ENCODE data around the gene HTR3D. TPM values are rescaled to one million over a fixed set of nuclear protein-coding genes. Genes with fewer than 3 reads are reported as not detected.

HTR3D gene
- total and polyA plus RNA-seq, 2 of the 4 experiments (the other 2 are of a cell fraction) = not detected

DNA sequence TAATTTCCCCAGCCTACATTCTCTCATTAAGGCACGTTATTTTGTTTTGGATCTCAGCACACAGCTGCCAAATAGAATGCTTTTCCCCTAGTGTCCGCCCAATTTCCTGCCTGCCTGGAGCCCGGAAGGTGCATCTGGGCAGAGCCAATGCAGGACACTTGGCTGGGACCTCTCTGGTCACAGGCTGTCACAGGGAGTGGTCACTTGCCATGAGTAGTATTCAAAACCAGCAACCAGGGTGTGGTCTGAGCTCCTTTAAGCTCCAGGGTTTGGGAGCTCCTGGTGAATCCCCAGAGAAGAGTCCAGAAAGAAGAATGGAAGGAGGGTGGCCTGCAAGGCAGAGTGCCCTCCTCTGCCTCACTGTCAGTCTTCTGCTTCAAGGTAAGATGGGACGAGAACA lies 21.2 kb downstream of the HTR3D start, which contains the start of gene HTR3C:
Gene HTR3C, plus strand, starts transcription at position 281 of the 400 bp plus-strand sequence. Its CDS starts 34 bp downstream, at position 315.
- Histone ChIP-seq H3K27ac (ENCODE audit: insufficient read depth, low read length) (no peak within 1 kb of the TSS), H2AK9ac (replicated peaks; ENCODE audit: low read depth, low read length, poor library complexity) (no peak within 1 kb of the TSS), H4K20me1 (ENCODE audit: insufficient read depth, low read length) (no peaks in the 10 kb centered on the region), H3K9me1 (ENCODE audit: insufficient read depth, low read length) (no peaks in the 10 kb centered on the region), H3K9ac (ENCODE audit: low read depth, low read length) (no peak within 1 kb of the TSS), H4K91ac (ENCODE audit: insufficient read depth, low read depth, low read length) (no peak within 1 kb of the TSS), H2AFZ (replicated peaks; ENCODE audit: low read length, poor library complexity) (no peak within 1 kb of the TSS), H3K4me3 (ENCODE audit: insufficient read depth, low read depth, low read length) (no peak within 1 kb of the TSS), H3K79me1 (ENCODE audit: low read depth in 1 of 2, low read length in 2 of 2) (no peaks in the 10 kb centered on the region), H2BK15ac (ENCODE audit: low read depth, low read length) (no peak within 1 kb of the TSS), H3K14ac (replicated peaks; ENCODE audit: low read depth, low read length) (no peak within 1 kb of the TSS), H3K23ac (ENCODE audit: low read depth, low read length) (no peak within 1 kb of the TSS), H2BK120ac (ENCODE audit: low read depth, low read length) (no peak within 1 kb of the TSS), H2BK20ac (ENCODE audit: low read depth, low read length) (no peak within 1 kb of the TSS), H4K5ac (ENCODE audit: low read depth, low read length) (no peak within 1 kb of the TSS), H2BK5ac (ENCODE audit: low read depth, low read length, poor library complexity, severe bottlenecking) (no peak within 1 kb of the TSS), H4K8ac (ENCODE audit: low read depth in 2 of 2, low read length in 2 of 2) (no peak within 1 kb of the TSS), H3K9me3 (ENCODE audit: control insufficient read depth, insufficient read depth, low read length) (no peaks in the 10 kb centered on the region), H3K56ac (ENCODE audit: extremely low read depth, insufficient read depth, low read length) (no peak within 1 kb of the TSS), H3K27me3 (ENCODE audit: control insufficient read depth, insufficient read depth, low read length) (peaks cover 25% of the 10 kb centered on the region), H2AK5ac (ENCODE audit: low read depth, low read length) (no peak within 1 kb of the TSS), H3K18ac (ENCODE audit: low read depth, low read length) (no peak within 1 kb of the TSS), H3K36me3 (ENCODE audit: control insufficient read depth, insufficient read depth, low read length) (no peaks in the 10 kb centered on the region), H3K4me1 (ENCODE audit: control insufficient read depth, insufficient read depth, low read length) (no peaks in the 10 kb centered on the region), H3K4me2 (ENCODE audit: low read depth, low read length) (no peak within 1 kb of the TSS), H3K4ac (ENCODE audit: low read depth, low read length) (no peak within 1 kb of the TSS)
- TF ChIP-seq USF2 (IDR thresholded peaks at IDR 0.05; ENCODE audit: low read depth, low read length) = no peak
- no peak for TF ChIP-seq SMC3 (IDR thresholded peaks at IDR 0.05; ENCODE audit: low read depth, low read length)
- TF ChIP-seq POLR2A (IDR thresholded peaks at IDR 0.05; ENCODE audit: low read depth, low read length) = no peak
- no peak for TF ChIP-seq MXI1 (IDR thresholded peaks at IDR 0.05; ENCODE audit: borderline replicate concordance, low read depth, low read length)
- no peak for TF ChIP-seq NFE2L2 (IDR thresholded peaks at IDR 0.05; ENCODE audit: low read depth, low read length)
- TF ChIP-seq RFX5 (IDR thresholded peaks at IDR 0.05; ENCODE audit: low read depth, low read length) = no peak
- TF ChIP-seq MAFK (IDR thresholded peaks at IDR 0.05; ENCODE audit: low read depth, low read length) = no peak
- TF ChIP-seq RAD21 (IDR thresholded peaks at IDR 0.05; ENCODE audit: low read length) = no peak
- no peak for TF ChIP-seq MAZ (IDR thresholded peaks at IDR 0.05; ENCODE audit: borderline replicate concordance, low read depth, low read length)
- TF ChIP-seq FOS (IDR thresholded peaks at IDR 0.05; ENCODE audit: low read depth, low read length) = no peak
- no peak for TF ChIP-seq CTCF (conservative IDR thresholded peaks at IDR 0.05; ENCODE audit: low read depth, low read length)
- no peak for TF ChIP-seq CHD1 (IDR thresholded peaks at IDR 0.05; ENCODE audit: low read depth, low read length)
- TF ChIP-seq BHLHE40 (IDR thresholded peaks at IDR 0.05; ENCODE audit: low read depth, low read length) = no peak
- TF ChIP-seq, protein P1, sequence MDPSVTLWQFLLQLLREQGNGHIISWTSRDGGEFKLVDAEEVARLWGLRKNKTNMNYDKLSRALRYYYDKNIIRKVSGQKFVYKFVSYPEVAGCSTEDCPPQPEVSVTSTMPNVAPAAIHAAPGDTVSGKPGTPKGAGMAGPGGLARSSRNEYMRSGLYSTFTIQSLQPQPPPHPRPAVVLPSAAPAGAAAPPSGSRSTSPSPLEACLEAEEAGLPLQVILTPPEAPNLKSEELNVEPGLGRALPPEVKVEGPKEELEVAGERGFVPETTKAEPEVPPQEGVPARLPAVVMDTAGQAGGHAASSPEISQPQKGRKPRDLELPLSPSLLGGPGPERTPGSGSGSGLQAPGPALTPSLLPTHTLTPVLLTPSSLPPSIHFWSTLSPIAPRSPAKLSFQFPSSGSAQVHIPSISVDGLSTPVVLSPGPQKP (IDR thresholded peaks at IDR 0.05; ENCODE audit: borderline replicate concordance, low read depth, low read length) = no peak
- dilution Hi-C loops (cut with HindIII; ENCODE audit: low sequenced_read_pairs, unreplicated experiment) = no loop called here
- no TSS peak for BruUV-seq (replicated peaks)
- DNase-seq = no peak
- ChIA-PET POLR2A (ENCODE audit: unreplicated experiment) (no interaction called here), CTCF (no interaction called here)
- intact Hi-C loops (cut with micrococcal nuclease) = no loop called here
- ATAC-seq (ENCODE audit: low read depth) = no peak
- WGBS, 2 experiments (ENCODE audit: extremely low coverage in 2 of 2, insufficient read length in 1 of 2) = 67% methylated on average over 1 of the region's 4 CpGs; no CpG with 5 or more reads in 1 of the 2 experiments
- in situ Hi-C loops (cut with MboI; ENCODE audit: low sequenced_read_pairs) = no loop called here
